CMK (cell line): ENCODE measurements around the gene PPIH.
"Not testable (repeated sequence)": the region's sequence is repeated elsewhere in the genome, so short reads cannot be mapped to it uniquely, and the experiment has no call there.

ENCODE experiments used
- DNase-seq: peaks from one replicate; pipeline ENCODE4 v3.0.0-alpha.2; 2010; ENCODE audit warnings: low read depth

PPIH gene

GRCh38 chr1:42657981-42658876 lies at the start of gene PPIH:
PPIH (plus strand) TSS chr1:42658423; CDS start chr1:42658447, 24 bp downstream.
- DNase-seq: peak; percentile 91

- no peak for DNase-seq
Measured at GRCh38 chr1:42613803-42614131, 44.5 kb upstream of the PPIH start.

- no peak for DNase-seq
Measured at GRCh38 chr1:42618866-42619265, 39.4 kb upstream of the PPIH start.

- DNase-seq: no peak
Measured at GRCh38 chr1:42620307-42620706, 37.9 kb upstream of the PPIH start.

GRCh38 chr1:42621180-42621579 lies 37.0 kb upstream of the PPIH start:
- not testable (repeated sequence) for DNase-seq

GRCh38 chr1:42627205-42627604 lies 31.0 kb upstream of the PPIH start:
- DNase-seq: not testable (repeated sequence)

- DNase-seq: no peak
Measured at GRCh38 chr1:42639116-42639515, 19.1 kb upstream of the PPIH start.

- no peak for DNase-seq
Measured at GRCh38 chr1:42646056-42646455, 12.2 kb upstream of the PPIH start.

- no peak for DNase-seq
Measured at GRCh38 chr1:42657201-42657600, 1.0 kb upstream of the PPIH start.

- no peak for DNase-seq
Measured at GRCh38 chr1:42658877-42659337, 684 bp downstream of the PPIH start.

- no peak for DNase-seq
Measured at GRCh38 chr1:42660907-42661500, 2.8 kb downstream of the PPIH start.

GRCh38 chr1:42669936-42670335 lies 11.7 kb downstream of the PPIH start:
- no peak for DNase-seq

GRCh38 chr1:42670425-42670824 lies 12.2 kb downstream of the PPIH start:
- DNase-seq: no peak

GRCh38 chr1:42674214-42674613 lies 16.0 kb downstream of the PPIH start:
- no peak for DNase-seq

- no peak for DNase-seq
Measured at GRCh38 chr1:42674682-42675081, 16.5 kb downstream of the PPIH start.

- DNase-seq: no peak
Measured at GRCh38 chr1:42675467-42675866, 17.2 kb downstream of the PPIH start.

- DNase-seq: no peak
Measured at GRCh38 chr1:42676534-42677087, 18.4 kb downstream of the PPIH start.

GRCh38 chr1:42679364-42679983 lies 21.3 kb downstream of the PPIH start:
- DNase-seq: no peak

- no peak for DNase-seq
Measured at GRCh38 chr1:42680055-42680454, 21.8 kb downstream of the PPIH start.

GRCh38 chr1:42680921-42681683 lies 22.9 kb downstream of the PPIH start:
- no peak for DNase-seq

- peak; percentile 98 for DNase-seq
Measured at GRCh38 chr1:42681741-42682483, 23.7 kb downstream of the PPIH start, which contains the start of gene YBX1. YBX1 (plus strand) TSS chr1:42682418; CDS start chr1:42682566, 148 bp downstream.
